ENCODE data around the gene CRYZL1.
"Not testable (repeated sequence)": the region's sequence is repeated elsewhere in the genome, so short reads cannot be mapped to it uniquely, and the experiment has no call there.

Gene CRYZL1

DNA sequence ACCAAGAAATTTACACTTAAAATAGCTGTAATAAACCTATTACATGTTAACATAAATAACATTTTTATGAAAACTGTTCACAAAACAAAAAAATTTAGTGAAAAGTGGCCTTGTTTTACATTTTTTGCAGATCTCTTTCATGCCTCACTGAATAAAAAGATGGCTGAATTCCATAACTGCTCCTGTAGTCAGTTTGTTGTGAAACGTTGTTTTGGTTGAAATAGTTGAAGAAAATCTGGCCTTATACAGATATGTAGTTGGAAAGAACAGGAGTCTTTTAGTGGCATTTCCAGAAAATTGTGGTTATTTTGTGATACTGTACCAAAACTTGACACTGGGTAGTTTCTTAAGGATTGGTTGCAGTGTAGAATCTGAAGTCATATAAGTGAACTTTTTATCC, 18.9 kb upstream of the CRYZL1 start:
- peak in 1 of 2 experiments; percentile 27 for DNase-seq

DNA sequence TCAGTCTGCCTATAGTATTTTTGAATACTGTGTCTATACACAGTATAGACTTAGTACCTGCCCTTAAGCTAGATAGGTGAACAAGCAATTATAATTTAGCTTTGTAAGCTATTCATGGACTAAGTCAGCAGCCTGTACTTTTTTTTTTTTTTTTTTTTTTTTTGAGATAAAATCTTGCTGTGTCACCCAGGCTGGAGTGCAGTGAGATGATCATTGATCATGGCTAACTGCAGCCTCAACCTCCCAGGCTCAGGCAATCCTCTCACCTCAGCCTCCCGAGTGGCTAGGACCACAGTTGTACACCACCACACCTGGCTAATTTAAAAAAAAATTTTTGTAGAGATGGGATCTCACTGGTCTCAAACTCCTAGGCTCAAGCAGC, 18.0 kb upstream of the CRYZL1 start:
- no peak for DNase-seq

DNA sequence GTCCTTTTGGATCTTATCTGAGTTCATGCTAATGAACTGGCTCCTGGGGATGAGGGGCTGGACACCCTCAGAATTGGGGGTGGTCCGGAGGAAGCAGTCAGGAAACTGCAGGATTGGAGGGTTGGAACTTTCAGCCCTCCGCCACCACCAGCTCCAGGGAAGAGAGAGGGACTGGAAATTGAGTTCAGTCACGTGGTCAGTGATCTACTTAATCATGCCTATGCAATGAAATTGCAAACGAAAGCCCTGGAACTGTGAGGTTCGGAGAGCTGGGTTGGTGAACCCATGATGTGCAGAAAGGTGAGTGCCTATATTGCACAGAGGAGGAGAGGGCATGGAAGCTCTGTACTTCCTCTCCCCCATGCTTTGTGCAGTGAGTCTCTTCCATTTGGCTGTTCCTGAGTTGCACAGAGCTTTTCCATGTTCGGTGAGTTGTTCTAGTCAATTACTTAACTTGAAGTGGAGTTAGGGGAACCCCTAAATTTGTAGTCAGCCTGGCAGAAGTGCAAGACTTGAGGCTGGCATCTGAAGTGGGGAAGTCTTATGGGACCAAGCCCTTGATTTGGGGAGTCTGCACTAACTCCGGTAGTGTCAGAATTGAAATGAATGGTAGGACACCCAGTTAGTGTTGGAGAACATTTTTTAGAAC, 17.5 kb upstream of the CRYZL1 start:
- DNase-seq, result no peak

DNA sequence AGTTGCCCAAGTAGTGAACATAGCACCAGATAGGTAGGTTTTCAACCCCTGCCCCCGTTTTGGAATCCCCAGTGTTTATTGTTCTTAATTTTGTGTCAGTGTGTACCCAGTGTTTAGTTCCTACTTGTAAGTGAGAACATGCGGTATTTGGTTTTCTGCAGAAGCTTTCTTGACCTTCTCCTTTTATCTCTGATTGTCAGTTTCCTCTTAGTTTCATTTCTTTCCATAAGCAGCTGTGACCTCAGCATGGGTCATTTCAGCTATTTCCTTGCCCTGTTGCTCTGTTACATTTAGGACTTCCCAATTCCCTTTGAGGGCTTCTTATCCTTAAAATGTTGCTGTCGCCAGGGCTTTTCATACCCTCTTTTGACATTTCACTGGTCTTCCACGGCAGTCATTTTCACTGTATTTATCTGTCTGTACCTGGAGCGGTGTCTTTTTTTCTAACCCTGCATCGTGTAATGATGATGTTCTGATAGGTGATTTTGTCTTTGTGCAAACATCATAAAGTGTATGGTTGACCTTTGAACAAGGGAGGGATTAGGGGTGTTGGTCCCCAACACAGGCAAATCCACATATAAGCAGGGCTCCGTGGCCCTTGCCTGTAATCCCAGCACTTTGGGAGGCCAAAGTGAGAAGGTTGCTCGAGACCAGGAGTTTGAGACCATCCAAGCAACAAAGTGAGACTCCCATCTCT, 15.7 kb upstream of the CRYZL1 start:
- DNase-seq, result no peak

DNA sequence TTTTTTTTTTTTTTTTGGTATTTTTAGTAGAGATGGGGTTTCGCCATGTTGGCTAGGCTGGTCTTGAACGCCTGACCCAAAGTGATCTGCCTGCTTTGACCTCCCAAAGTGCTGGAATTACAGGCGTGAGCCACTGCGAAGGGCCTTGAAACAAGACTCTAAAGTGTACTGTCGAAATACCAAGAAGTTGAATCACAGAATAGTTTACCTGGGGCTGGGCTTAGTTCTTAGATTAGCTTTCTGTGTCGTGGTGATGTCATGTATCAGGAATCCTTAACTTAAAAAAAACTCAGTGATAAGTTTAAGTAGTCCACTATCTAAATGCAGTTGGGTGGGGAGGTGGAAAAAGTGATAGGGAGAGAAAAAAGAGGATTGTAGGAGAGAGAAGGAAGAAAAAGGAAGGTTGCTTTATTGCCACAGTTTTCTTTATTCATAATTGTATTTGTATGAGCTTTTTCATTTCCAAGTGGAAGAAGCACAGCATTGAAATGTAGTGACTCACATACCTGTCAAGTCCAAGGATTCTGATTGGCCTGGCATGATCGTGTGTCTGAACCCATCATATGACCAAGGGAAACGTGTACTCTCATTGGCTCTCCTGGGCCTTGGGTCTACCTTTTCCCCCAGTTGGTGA, 14.2 kb upstream of the CRYZL1 start:
- no peak for DNase-seq

DNA sequence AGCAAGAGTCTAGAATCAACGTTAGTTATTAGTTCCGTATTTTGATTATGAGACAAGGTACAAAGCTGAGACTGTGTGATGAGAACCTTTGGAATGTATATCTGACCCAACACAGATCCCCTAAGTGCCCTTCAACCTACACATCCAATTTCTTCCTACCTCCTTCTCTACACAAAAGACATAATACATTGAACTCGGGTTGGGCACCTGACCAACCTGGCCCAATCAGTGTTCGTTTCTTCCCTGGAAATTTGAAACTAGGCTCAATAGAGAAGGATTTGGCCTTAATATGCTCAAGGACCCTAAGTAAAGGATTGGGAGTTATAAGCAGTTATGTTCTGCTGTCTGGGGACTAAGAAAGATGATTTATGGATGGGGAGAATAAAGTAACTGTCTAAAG, 12.9 kb upstream of the CRYZL1 start:
- DNase-seq, result no peak

DNA sequence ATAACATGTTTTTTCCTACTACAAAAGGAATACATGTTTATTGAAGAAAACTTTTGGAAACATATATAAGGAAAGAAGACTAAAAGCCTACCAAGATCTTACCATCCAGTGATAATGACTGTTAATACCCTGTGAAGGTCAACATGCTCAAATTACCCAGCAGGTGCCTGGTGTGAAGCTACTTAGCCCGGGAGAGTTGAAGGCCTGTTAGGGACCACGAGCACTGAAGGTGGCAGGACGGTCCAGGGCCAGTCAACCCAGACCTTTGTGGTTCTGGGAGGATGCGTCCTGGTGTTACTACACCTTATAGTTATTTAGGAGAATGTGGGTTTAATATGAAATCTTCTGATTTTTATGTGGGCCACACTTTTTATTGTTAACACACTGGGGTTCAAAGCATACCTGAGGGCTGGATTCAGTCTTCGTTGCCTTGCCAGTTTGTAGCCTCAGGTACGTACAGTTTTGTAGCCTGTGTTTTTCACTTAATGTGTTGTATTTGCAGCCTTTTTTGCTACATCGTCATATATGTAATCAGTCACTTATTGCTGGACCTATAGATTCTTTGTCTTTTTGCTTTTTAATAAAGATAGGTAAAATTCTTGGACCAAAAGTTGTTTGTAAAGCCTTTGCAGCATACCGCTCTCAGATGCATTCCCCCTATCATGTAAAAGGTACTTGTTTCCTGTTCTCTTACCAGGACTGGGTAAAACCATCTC, 10.6 kb upstream of the CRYZL1 start:
- no peak for DNase-seq

DNA sequence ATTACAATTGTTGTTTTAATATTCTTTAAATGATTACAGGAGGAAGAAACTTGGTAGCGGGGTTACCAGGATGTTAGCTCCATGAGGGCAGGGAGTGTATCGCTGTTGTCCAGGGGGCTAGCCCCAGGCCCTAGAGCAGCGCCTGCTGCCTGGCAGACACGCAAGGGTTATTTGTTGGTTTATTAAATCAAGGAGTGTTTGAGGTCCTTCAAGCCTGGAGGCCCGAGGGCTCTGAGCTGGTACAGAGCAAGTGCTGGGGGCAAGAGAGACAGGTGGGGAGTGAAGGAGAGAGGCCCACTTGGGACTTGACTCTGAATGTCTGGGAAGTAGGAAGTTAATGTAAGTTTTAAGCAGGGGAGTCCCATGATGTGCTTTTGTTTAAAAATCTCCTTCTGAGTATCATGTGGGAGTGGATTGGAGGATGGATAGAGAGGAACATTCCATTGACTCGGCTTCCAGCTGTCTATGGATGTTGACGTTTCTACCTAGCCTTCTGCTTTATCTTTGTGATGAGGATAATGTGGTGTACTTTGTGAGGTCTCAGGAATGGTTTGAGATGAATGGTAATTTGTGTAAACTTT, 9.5 kb upstream of the CRYZL1 start:
- DNase-seq, result no peak

DNA sequence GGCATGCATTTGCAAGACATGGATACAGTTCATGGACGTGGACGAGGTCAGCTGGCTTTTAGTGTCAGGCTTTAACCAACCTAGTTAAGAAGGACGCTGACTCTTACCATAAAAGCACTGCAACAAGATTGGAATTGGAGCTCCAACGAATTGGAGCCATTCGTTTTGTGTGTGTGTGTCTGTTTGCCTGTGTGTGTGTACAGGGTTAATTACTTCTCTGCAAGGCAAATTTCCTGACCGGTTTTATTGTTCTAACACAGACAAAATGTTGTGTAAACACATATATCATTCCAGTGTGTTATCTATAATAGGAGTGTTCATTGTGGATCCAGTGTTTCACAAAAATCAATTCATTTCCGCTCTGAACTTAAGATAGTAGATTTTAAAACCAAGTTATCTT, 8.7 kb upstream of the CRYZL1 start:
- no peak for DNase-seq

DNA sequence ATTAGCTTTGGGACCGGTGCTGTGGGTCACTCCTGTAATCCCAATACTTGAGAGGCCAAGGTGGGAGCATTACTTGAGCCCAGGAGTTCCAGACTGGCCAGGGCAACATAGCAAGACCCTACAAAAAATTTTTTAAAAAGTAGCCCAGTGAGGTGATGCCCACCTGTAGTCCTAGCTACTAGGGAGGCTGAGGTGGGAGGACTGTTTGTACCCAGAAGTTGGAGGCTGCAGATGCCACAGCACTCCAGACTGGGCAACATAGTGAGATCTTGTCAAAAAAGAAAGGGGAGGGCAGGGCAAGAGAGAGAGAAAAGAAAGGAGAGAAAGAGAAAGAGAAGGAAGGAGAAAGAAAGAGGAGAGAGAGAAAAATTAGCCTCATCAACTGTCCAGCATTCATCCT, 7.0 kb upstream of the CRYZL1 start:
- DNase-seq, result no peak

DNA sequence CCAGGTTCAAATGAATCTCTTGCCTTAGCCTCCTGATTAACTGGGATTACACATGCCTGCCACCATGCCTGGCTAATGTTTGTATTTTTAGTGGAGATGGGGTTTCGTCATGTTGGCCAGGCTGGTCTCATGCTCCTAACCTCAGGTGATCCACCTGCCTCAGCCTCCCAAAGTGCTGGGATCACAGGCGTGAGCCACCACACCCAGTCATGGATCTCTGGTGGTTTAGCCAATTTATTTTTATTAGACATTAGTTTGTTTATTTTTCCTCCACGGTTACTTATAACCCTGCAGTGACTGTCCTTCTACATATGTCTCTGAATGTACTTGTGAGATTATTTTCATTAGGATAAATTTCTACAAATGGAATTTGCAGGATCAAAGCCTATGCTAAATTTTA, 6.0 kb upstream of the CRYZL1 start:
- no peak for DNase-seq

DNA sequence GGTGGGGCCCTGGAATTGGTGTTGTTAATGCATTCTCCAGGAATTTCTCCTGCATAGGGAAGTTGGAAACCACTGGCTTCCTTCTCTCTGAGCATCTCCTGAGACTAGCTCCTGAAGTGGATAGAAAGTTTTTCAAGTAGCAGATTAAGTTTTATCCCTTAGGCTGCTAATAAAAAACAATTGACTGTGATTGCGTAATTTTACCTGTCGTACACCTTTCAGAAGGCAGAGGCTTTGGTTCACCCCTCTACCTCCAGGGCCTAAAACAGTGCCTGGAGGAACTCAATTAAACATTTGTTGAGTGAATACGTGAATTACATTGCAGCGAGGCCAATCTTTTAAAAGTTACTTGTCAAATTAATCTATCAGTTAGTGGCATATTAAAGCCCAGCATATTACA, 4.2 kb upstream of the CRYZL1 start:
- DNase-seq, result no peak

DNA sequence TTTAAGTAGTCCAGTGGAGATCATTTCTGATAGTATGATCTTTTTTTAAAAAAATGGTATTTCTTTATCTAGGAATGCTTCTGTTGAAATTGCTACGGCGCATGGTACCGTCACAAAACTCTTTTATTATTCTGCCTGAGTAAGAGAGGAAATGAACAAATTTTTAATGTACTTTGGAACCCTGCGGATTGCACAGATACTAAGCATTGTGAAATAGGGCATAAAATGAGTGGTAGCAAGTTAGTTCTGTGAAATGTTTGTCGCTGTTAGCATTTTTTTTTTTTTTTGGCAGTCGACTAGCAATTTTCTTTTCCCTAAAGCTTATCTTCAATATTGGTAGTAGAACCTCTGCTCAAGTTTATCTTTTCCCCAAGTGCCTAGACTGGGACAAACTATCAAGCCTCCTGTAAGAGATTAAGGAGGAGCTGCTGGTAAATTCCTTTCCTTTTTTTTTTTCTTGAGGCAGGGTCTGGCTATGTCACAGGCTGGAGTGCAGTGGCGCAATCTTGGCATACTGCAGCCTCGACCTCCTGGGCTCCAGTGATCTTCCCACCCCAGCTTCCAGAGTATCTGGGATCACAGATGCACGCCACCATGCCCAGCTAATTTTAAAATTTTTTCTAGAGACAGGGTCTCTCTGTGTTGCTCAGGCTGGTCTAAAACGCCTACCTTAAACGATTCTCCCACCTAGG, 3.0 kb upstream of the CRYZL1 start:
- DNase-seq, result no peak

DNA sequence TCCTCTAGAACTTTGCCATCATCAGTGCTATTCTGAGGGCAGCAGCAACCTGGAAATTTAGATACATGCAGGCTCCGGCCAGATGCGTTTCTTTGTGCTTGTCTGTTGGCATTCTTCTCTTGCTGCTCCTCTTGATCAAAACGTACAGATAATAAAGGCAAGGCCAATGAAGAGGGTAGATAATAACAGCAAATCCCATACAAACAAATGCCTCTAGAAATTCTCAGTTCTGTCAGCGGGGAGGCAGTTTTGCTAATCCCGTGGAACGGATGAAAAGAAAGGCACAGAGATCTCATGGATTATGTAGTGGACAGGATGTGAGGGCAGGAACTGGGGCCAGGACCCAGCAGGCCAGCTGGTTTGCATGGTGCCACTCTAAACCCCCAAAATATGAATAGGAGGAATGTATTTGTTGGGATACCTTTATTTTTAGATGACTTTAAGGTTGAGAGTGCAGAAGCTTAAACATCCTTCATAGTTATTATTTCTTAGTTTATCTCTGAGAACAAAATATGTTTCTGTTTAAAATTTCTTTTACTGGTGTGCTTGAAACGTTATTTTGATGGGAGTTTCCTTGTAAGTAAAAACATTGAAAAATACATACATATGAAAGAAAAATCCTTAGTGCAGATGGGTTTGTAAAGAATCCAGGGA, 2.2 kb upstream of the CRYZL1 start:
- no peak for DNase-seq

DNA sequence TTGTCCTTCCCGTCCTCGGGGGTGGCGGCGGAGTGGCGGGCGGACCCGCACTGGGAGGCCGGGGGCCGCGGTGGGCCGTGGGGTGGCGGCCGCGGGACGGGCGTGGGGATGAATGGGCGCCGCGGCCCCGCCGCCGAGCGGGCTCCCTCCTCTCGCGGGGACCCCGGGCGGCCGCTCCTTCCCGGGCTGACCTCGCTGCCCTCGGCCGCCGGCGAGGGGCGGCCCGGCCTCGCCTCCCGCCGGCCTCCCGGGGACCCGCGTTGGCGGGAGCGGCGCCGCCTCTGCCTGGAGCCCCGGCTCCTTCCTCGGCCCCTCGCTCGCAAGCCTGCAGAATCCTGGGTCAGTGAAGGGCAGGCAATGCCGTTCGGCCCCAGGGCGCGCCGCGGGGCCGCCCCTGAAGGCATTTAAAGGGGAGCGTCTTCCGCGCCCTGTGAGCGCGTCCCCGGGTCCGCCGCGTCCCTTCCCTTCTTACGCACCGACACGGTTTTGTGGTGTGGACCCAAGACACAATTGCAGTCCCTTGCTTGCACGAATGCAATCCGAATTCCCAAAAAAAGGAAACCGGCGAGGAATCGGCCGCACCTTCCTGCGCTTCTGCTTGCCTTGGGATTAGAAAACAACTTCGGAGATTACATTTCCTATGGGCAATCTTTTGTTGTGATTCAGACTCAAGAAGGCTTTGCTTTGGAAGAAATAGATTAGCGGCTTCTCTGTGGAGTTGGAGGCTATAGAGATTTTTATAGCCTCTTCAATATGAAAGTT, 1.5 kb upstream of the CRYZL1 start:
- DNase-seq, result peak in 1 of 2 experiments; percentile 19

DNA sequence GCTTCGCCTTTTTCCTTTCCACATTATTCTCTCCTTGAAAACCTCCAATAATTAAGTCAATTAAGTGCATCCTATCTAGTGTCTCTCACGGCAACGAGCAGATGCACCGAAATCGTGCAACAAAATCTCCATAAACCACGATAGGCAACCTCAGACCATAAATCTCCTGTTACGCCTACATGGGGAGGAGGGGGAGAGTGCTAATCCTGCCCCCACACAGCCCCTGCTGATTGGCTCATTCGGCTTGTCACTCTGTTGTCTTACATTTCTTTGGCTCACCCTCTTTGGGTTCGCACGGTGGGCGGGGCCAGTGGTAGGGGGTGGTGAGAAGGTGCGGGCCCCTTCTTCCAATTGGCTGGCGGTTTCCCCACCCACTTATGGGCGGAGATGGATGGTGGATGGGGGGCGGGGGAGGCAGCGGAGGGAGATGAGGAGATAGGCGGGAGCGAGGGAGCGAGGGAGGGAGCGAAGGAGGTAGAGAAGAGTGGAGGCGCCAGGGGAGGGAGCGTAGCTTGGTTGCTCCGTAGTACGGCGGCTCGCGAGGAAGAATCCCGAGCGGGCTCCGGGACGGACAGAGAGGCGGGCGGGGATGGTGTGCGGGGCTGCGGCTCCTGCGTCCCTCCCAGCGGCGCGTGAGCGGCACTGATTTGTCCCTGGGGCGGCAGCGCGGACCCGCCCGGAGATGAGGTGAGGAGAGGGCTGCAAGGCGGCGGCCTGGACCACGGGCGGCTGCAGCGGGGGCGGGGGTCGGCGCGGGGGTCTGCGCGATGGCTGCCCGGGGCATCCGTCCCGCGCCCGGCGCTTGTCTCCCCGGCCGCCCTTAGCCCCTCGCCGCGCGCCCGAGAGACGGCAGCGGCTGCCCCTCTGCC, 720 bp upstream of the CRYZL1 start, which contains the start of gene ITSN1:
ITSN1 (plus strand) TSS at position 475 of the 869 bp plus-strand sequence. CDS start 76,328 bp downstream, outside the sequence.
- peak; percentile 99 for DNase-seq

DNA sequence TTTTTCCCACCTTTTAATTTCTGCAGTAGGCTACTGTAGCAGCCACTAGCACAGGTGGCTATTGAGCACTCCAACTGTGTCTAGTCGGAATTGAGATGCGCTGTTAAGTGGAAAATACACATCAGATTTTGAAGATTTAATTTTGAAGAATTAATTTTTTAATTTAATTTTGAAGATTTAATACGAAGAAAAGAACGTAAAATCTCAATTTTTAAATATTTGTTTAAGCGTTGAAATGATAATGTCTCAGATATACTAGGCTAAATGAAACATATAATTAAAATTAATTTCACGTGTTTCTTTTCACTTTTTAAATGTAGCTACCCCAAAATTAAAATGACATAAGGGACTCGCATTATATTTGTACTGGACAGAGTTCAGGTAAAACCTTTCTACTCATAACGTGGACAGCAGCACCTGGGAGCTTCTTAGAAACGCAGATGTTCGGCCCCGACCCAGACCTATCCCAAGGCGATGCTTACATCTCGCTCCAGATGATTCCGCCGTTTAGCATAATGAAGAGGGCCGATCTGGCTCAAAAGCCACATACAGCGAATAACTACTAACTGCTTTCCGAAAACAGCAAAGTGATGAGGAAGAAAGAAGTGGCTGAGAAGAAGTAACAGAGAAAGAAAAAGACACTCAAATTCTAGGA, 717 bp downstream of the CRYZL1 start:
- no peak for DNase-seq

DNA sequence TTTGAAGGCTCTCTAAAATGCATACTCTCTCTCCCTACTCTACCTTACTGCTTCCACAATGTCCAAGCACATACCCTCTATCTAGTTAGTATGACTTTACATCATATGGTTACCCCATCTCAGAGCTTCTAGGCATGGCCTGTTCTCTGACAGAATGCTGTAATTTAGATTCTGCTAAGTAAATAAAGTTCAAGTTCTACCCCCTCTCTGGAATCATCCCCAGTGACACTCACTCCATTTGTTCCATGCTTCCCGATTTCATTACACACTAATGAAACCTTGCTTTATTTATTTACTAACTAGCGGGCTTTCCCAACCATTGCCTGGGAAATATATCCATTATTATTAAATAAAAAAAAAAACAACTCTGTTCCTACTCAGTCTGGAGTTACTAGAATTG, 7.3 kb downstream of the CRYZL1 start:
- DNase-seq, result no peak

DNA sequence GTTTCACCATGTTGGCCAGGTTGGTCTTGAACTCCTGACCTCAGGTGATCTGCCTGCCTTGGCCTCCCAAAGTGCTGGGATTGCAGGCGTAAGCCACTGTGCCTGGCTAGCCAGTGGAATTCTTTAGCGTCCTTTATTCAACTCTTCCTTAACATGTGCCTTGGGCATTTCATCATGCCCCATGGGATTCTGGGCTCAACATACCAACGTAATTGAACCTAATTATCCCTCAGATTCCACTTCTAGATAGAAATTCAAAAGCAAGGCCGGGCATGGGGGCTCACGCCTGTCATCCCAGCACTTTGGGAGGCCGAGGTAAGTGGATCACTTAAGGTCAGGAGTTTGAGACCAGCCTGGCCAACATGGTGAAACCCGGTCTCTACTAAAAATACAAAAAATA, 15.4 kb downstream of the CRYZL1 start:
- DNase-seq, result not testable (repeated sequence)

DNA sequence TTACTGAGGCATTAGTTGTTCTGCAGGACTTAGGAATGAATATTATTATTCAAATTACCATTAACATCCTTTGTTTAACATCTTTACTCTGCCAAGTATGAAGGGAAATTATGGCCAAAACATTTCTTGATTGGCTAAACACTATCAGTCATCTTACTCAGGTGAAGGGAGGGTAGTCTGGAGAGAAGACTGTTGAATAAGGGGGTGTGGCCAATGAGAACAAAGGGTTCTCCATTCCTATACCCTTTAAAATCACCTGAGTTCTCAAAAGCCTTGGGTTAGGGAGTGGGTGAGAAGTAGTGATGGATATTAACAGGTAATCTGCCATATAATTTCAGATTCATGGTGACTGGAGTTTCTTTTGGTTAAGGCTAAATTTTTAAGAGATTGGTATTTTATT, 19.3 kb downstream of the CRYZL1 start:
- DNase-seq, result no peak

All from NCI-H446 (cell line).